Activated naive CD4-positive, alpha-beta T cell treated with anti-CD3 and anti-CD28 coated beads for 36 hours (primary cell): ENCODE data around the gene POLE3. TPM values are rescaled to one million over a fixed set of nuclear protein-coding genes. Genes with fewer than 3 reads are reported as not detected.
"Not testable (repeated sequence)": the region's sequence is repeated elsewhere in the genome, so short reads cannot be mapped to it uniquely, and the experiment has no call there.

Experiments used
- CTCF ChIA-PET: fragments of 350-600 bp; sonication (Branson Sonifier 250); formaldehyde crosslinking; loops from one replicate; lab custom pipeline; 2021; ENCODE audit warnings: antibody characterized with exemption; lab: Charles Lee
- DNase-seq: peaks from one replicate; pipeline ENCODE4 v3.0.0-alpha.2; 2020
- H3K27ac Mint-ChIP-seq: one replicate; pipeline ENCODE4 v1.8.0; 2021; ENCODE audit warnings: mild to moderate bottlenecking, mixed read lengths
- H3K27me3 Mint-ChIP-seq: one replicate; pipeline ENCODE4 v1.8.0; 2021; ENCODE audit warnings: low read depth, mixed read lengths
- H3K36me3 Mint-ChIP-seq: one replicate; pipeline ENCODE4 v1.8.0; 2021; ENCODE audit warnings: low read depth, mixed read lengths
- H3K4me1 Mint-ChIP-seq: one replicate; pipeline ENCODE4 v1.8.0; 2021; ENCODE audit warnings: low read depth, mixed read lengths
- H3K4me3 Mint-ChIP-seq: one replicate; pipeline ENCODE4 v1.8.0; 2021; ENCODE audit warnings: mild to moderate bottlenecking, moderate library complexity, mixed read lengths
- H3K9me3 Mint-ChIP-seq: one replicate; pipeline ENCODE4 v1.8.0; 2021; ENCODE audit warnings: mixed read lengths
- intact Hi-C: fragments of 100-400 bp; cut with micrococcal nuclease; formaldehyde crosslinking; loops from one replicate; pipeline ENCODE4 v1.15.1; 2023
- total RNA-seq, 2 experiments: library from RNA; stranded (reverse); gene quantifications; one replicate each; pipeline ENCODE4 v1.2.3, GENCODE V29; 2021

POLE3 gene
- total RNA-seq, 2 experiments from 2014 or later = 34.1 to 37.4 TPM

GRCh38 chr9:113427629-113428028 lies 17.2 kb upstream of the POLE3 start:
- no peak overlapping the region for H3K27ac Mint-ChIP-seq
- no peak for DNase-seq
- no peaks in the 10 kb centered on the region for H3K4me1 Mint-ChIP-seq
- no peaks in the 10 kb centered on the region for H3K9me3 Mint-ChIP-seq
- CTCF ChIA-PET = no interaction called here
- no peaks in the 10 kb centered on the region for H3K36me3 Mint-ChIP-seq
- intact Hi-C loops = no loop called here
- H3K4me3 Mint-ChIP-seq = no peak overlapping the region
- H3K27me3 Mint-ChIP-seq = peaks cover 4% of the 10 kb centered on the region

- no peak for DNase-seq
- intact Hi-C loops = no loop called here
- Mint-ChIP-seq H3K4me3 (no peak overlapping the region), H3K27me3 (peaks cover 4% of the 10 kb centered on the region), H3K36me3 (no peaks in the 10 kb centered on the region), H3K4me1 (no peaks in the 10 kb centered on the region), H3K9me3 (no peaks in the 10 kb centered on the region), H3K27ac (peak overlapping the region; percentile 2)
- CTCF ChIA-PET = interaction anchor here (0.8 to 1.0 kb wide), 3 partner anchors 18 to 228 kb away, joined by 3 to 4 read pairs (median 3); no protein-coding TSS in a partner anchor
Observed at GRCh38 chr9:113426701-113427100, 16.2 kb upstream of the POLE3 start.

- Mint-ChIP-seq H3K4me3 (no peak overlapping the region), H3K27ac (no peak overlapping the region), H3K36me3 (no peaks in the 10 kb centered on the region), H3K4me1 (no peaks in the 10 kb centered on the region), H3K27me3 (peaks cover 4% of the 10 kb centered on the region), H3K9me3 (no peaks in the 10 kb centered on the region)
- CTCF ChIA-PET = no interaction called here
- no peak for DNase-seq
- intact Hi-C loops = no loop called here
Observed at GRCh38 chr9:113425072-113425471, 14.6 kb upstream of the POLE3 start.

GRCh38 chr9:113421726-113422125 lies 11.3 kb upstream of the POLE3 start:
- peaks cover 4% of the 10 kb centered on the region for H3K27me3 Mint-ChIP-seq
- H3K4me1 Mint-ChIP-seq = no peaks in the 10 kb centered on the region
- H3K9me3 Mint-ChIP-seq = no peaks in the 10 kb centered on the region
- no peak overlapping the region for H3K4me3 Mint-ChIP-seq
- DNase-seq = no peak
- CTCF ChIA-PET = interaction anchor here (0.7 to 1.5 kb wide), 3 partner anchors 12 to 167 kb away, joined by 3 to 4 read pairs (median 3); partner anchors contain the start of genes ALAD and POLE3
- no peaks in the 10 kb centered on the region for H3K36me3 Mint-ChIP-seq
- intact Hi-C loops = no loop called here
- no peak overlapping the region for H3K27ac Mint-ChIP-seq

GRCh38 chr9:113417370-113417769 lies 6.9 kb upstream of the POLE3 start:
- Mint-ChIP-seq H3K36me3 (no peaks in the 10 kb centered on the region), H3K4me3 (no peak overlapping the region), H3K4me1 (no peaks in the 10 kb centered on the region), H3K9me3 (no peaks in the 10 kb centered on the region), H3K27ac (no peak overlapping the region), H3K27me3 (no peaks in the 10 kb centered on the region)
- CTCF ChIA-PET = no interaction called here
- DNase-seq = no peak
- intact Hi-C loops = no loop called here

- DNase-seq = no peak
- H3K27me3 Mint-ChIP-seq = no peaks in the 10 kb centered on the region
- no peak overlapping the region for H3K4me3 Mint-ChIP-seq
- H3K9me3 Mint-ChIP-seq = no peaks in the 10 kb centered on the region
- peaks cover 6% of the 10 kb centered on the region for H3K4me1 Mint-ChIP-seq
- CTCF ChIA-PET = interaction anchor here (1.2 kb wide), 1 partner anchor 167 kb away, joined by 3 read pairs; no protein-coding TSS in a partner anchor
- no peaks in the 10 kb centered on the region for H3K36me3 Mint-ChIP-seq
- H3K27ac Mint-ChIP-seq = no peak overlapping the region
- intact Hi-C loops = no loop called here
Observed at GRCh38 chr9:113416149-113416721, 5.8 kb upstream of the POLE3 start.

- Mint-ChIP-seq H3K9me3 (no peaks in the 10 kb centered on the region), H3K4me3 (peak overlapping the region; percentile 99)
Observed at GRCh38 chr9:113409883-113410206, 630 bp downstream of the POLE3 start.

GRCh38 chr9:113409481-113409880 lies 994 bp downstream of the POLE3 start:
- Mint-ChIP-seq H3K27me3 (no peaks in the 10 kb centered on the region), H3K4me3 (peak overlapping the region; percentile 99), H3K27ac (peak overlapping the region; percentile 100), H3K36me3 (peaks cover 27% of the 10 kb centered on the region), H3K9me3 (no peaks in the 10 kb centered on the region), H3K4me1 (peaks cover 38% of the 10 kb centered on the region)
- no peak for DNase-seq
- intact Hi-C loops = no loop called here
- CTCF ChIA-PET = interaction anchor here (0.6 to 2.4 kb wide), 9 partner anchors 8 to 246 kb away, joined by 3 to 13 read pairs (median 4); partner anchors contain the start of genes ALAD, CDC26, PRPF4 and WDR31

More at GRCh38 chr9:113409883-113410206, 630 bp downstream of the POLE3 start:
- Mint-ChIP-seq H3K36me3 (peaks cover 27% of the 10 kb centered on the region), H3K4me1 (peaks cover 38% of the 10 kb centered on the region), H3K27ac (peak overlapping the region; percentile 100), H3K27me3 (no peaks in the 10 kb centered on the region)
- DNase-seq = no peak
- intact Hi-C loops = loop anchor here (1.0 to 2.0 kb wide), 10 partner anchors 8 to 253 kb away; partner anchors contain the start of genes CDC26, FKBP15, PRPF4 and SLC31A1
- CTCF ChIA-PET = interaction anchor here (0.6 to 2.4 kb wide), 9 partner anchors 8 to 245 kb away, joined by 3 to 13 read pairs (median 4); partner anchors contain the start of gene ALAD

GRCh38 chr9:113406873-113407511 lies 3.5 kb downstream of the POLE3 start:
- Mint-ChIP-seq H3K4me1 (peaks cover 37% of the 10 kb centered on the region), H3K36me3 (peaks cover 27% of the 10 kb centered on the region), H3K27ac (peak overlapping the region; percentile 83)
- H3K27me3 Mint-ChIP-seq, H3K4me3 Mint-ChIP-seq, H3K9me3 Mint-ChIP-seq: not testable (repeated sequence)
- DNase-seq = peak; percentile 76
- CTCF ChIA-PET = interaction anchor here (0.7 to 2.2 kb wide), 6 partner anchors 80 to 984 kb away, joined by 3 to 9 read pairs (median 6); partner anchors contain the start of genes CDC26 and PRPF4
- intact Hi-C loops = loop anchor here (1.0 kb wide), 2 partner anchors 98 to 133 kb away; no protein-coding TSS in a partner anchor

GRCh38 chr9:113406353-113406752 lies 4.1 kb downstream of the POLE3 start:
- H3K36me3 Mint-ChIP-seq = peaks cover 27% of the 10 kb centered on the region
- DNase-seq, H3K27ac Mint-ChIP-seq, H3K27me3 Mint-ChIP-seq, H3K9me3 Mint-ChIP-seq, H3K4me3 Mint-ChIP-seq, intact Hi-C loops: not testable (repeated sequence)
- peaks cover 38% of the 10 kb centered on the region for H3K4me1 Mint-ChIP-seq
- CTCF ChIA-PET = interaction anchor here (0.6 to 1.9 kb wide), 6 partner anchors 79 to 176 kb away, joined by 3 to 7 read pairs (median 6); no protein-coding TSS in a partner anchor

- Mint-ChIP-seq H3K27ac (no peak overlapping the region), H3K9me3 (no peaks in the 10 kb centered on the region), H3K4me1 (peaks cover 38% of the 10 kb centered on the region), H3K27me3 (no peaks in the 10 kb centered on the region), H3K36me3 (peaks cover 13% of the 10 kb centered on the region), H3K4me3 (no peak overlapping the region)
- DNase-seq = no peak
- CTCF ChIA-PET = interaction anchor here (0.6 to 6.7 kb wide), 11 partner anchors 27 to 452 kb away, joined by 3 to 61 read pairs (median 4); partner anchors contain the start of genes BSPRY, CDC26, HDHD3 and PRPF4
- intact Hi-C loops = no loop called here
Observed at GRCh38 chr9:113403646-113404045, 6.8 kb downstream of the POLE3 start.

- Mint-ChIP-seq H3K27me3 (no peaks in the 10 kb centered on the region), H3K9me3 (no peaks in the 10 kb centered on the region), H3K4me1 (peaks cover 20% of the 10 kb centered on the region), H3K27ac (no peak within 1 kb of the TSS), H3K36me3 (no peaks in the 10 kb centered on the region), H3K4me3 (peak within 1 kb of the TSS; percentile 93)
- CTCF ChIA-PET = interaction anchor here (0.5 to 6.7 kb wide), 23 partner anchors 9 to 255 kb away, joined by 3 to 61 read pairs (median 4); partner anchors contain the start of genes C9orf43, CDC26, POLE3 and PRPF4
- peak; percentile 99 for DNase-seq
- intact Hi-C loops = loop anchor here (2.0 kb wide), 7 partner anchors 24 to 258 kb away; partner anchors contain the start of genes CDC26, FKBP15, HDHD3 and PRPF4
Observed at GRCh38 chr9:113401027-113401792, 9.3 kb downstream of the POLE3 start, which contains the start of gene ALAD. TSS of gene ALAD (minus strand) at chr9:113401284. CDS start at chr9:113393559, 7,725 bp downstream.
